Measurements from ENCODE around the gene MRPL40.

MRPL40 gene

GRCh38 chr22:19448739-19449421, 16.5 kb downstream of the MRPL40 start:
- Histone ChIP-seq H3K23ac (ENCODE audit: low read length in 2 of 2) (peak overlapping the region in 1 of 2 experiments; percentile 74), H3K27me3 (ENCODE audit: control insufficient read depth in 1 of 2, insufficient read depth in 1 of 2, low read length in 2 of 2) (no peaks in the 10 kb centered on the region), H2BK5ac (ENCODE audit: low read depth, low read length, poor library complexity, severe bottlenecking) (no peak overlapping the region), H4K91ac (ENCODE audit: low read length) (no peak overlapping the region), H3K18ac (ENCODE audit: low read depth in 1 of 2, low read length in 2 of 2) (no peak overlapping the region), H3K4me2 (ENCODE audit: low read length, poor library complexity, severe bottlenecking) (no peak overlapping the region), H2AK5ac (ENCODE audit: low read length, severe bottlenecking) (no peak overlapping the region), H3K79me1 (replicated peaks; ENCODE audit: low read length, poor library complexity, severe bottlenecking) (peaks cover 19% of the 10 kb centered on the region), H2BK120ac (ENCODE audit: low read depth, low read length) (no peak overlapping the region), H2BK15ac (ENCODE audit: low read depth, poor library complexity, severe bottlenecking) (no peak overlapping the region), H3K4ac (ENCODE audit: low read depth in 1 of 2, low read length in 2 of 2) (no peak overlapping the region), H4K8ac (ENCODE audit: low read length) (no peak overlapping the region), H3K4me1 (ENCODE audit: control insufficient read depth, insufficient read depth, low read depth, low read length) (peaks cover 10% of the 10 kb centered on the region), H3K14ac (ENCODE audit: low read length in 2 of 2) (no peak overlapping the region), H2AFZ (ENCODE audit: low read depth, low read length) (no peak overlapping the region), H3K36me3 (ENCODE audit: control insufficient read depth in 1 of 2, insufficient read depth in 2 of 2, low read depth in 1 of 2, low read length in 2 of 2) (peaks cover 26 to 62% of the 10 kb centered on the region in 2 experiments), H3K9me3 (ENCODE audit: control insufficient read depth, low read length) (no peaks in the 10 kb centered on the region), H3K4me3 (ENCODE audit: insufficient read depth in 1 of 2, low read depth in 1 of 2, low read length in 2 of 2) (no peak overlapping the region), H3K27ac (ENCODE audit: low read length, poor library complexity, severe bottlenecking) (no peak overlapping the region), H3K9ac (ENCODE audit: low read length) (no peak overlapping the region), H2BK12ac (ENCODE audit: low read length in 2 of 2) (no peak overlapping the region)
- WGBS: 92% methylated on average over 5 of the region's 5 CpGs
- DNase-seq: no peak

GRCh38 chr22:19449422-19449767, 17.1 kb downstream of the MRPL40 start:
- H3K9me3 ChIP-seq (ENCODE audit: control insufficient read depth, low read length): no peaks in the 10 kb centered on the region
- no peak overlapping the region for H2AFZ ChIP-seq (ENCODE audit: low read depth, low read length)
- no peak overlapping the region for H3K4me3 ChIP-seq (ENCODE audit: insufficient read depth in 1 of 2, low read depth in 1 of 2, low read length in 2 of 2)
- H3K79me1 ChIP-seq (replicated peaks; ENCODE audit: low read length, poor library complexity, severe bottlenecking): peaks cover 17% of the 10 kb centered on the region
- no peak overlapping the region for H2BK120ac ChIP-seq (ENCODE audit: low read depth, low read length)
- H2BK12ac ChIP-seq (ENCODE audit: low read length in 2 of 2): no peak overlapping the region
- H3K4ac ChIP-seq (ENCODE audit: low read depth in 1 of 2, low read length in 2 of 2): no peak overlapping the region
- no peak overlapping the region for H4K8ac ChIP-seq (ENCODE audit: low read length)
- no peak overlapping the region for H3K27ac ChIP-seq (ENCODE audit: low read length, poor library complexity, severe bottlenecking)
- H3K9ac ChIP-seq (ENCODE audit: low read length): no peak overlapping the region
- H3K27me3 ChIP-seq (ENCODE audit: control insufficient read depth in 1 of 2, insufficient read depth in 1 of 2, low read length in 2 of 2): no peaks in the 10 kb centered on the region
- H2AK5ac ChIP-seq (ENCODE audit: low read length, severe bottlenecking): no peak overlapping the region
- H4K91ac ChIP-seq (ENCODE audit: low read length): no peak overlapping the region
- DNase-seq: no peak
- H3K23ac ChIP-seq (ENCODE audit: low read length in 2 of 2): no peak overlapping the region
- H2BK15ac ChIP-seq (ENCODE audit: low read depth, poor library complexity, severe bottlenecking): no peak overlapping the region
- peaks cover 26 to 62% of the 10 kb centered on the region in 2 experiments for H3K36me3 ChIP-seq (ENCODE audit: control insufficient read depth in 1 of 2, insufficient read depth in 2 of 2, low read depth in 1 of 2, low read length in 2 of 2)
- no peak overlapping the region for H3K4me2 ChIP-seq (ENCODE audit: low read length, poor library complexity, severe bottlenecking)
- no peak overlapping the region for H2BK5ac ChIP-seq (ENCODE audit: low read depth, low read length, poor library complexity, severe bottlenecking)
- H3K4me1 ChIP-seq (ENCODE audit: control insufficient read depth, insufficient read depth, low read depth, low read length): peaks cover 10% of the 10 kb centered on the region
- WGBS: 93% methylated on average over 2 of the region's 2 CpGs
- H3K18ac ChIP-seq (ENCODE audit: low read depth in 1 of 2, low read length in 2 of 2): no peak overlapping the region
- H3K14ac ChIP-seq (ENCODE audit: low read length in 2 of 2): no peak overlapping the region

- no peak overlapping the region for H2AK5ac ChIP-seq (ENCODE audit: low read length, severe bottlenecking)
- no peaks in the 10 kb centered on the region for H3K9me3 ChIP-seq (ENCODE audit: control insufficient read depth, low read length)
- DNase-seq: no peak
- no peak overlapping the region for H4K91ac ChIP-seq (ENCODE audit: low read length)
- no peak overlapping the region for H2BK12ac ChIP-seq (ENCODE audit: low read length in 2 of 2)
- H3K18ac ChIP-seq (ENCODE audit: low read depth in 1 of 2, low read length in 2 of 2): no peak overlapping the region
- no peaks in the 10 kb centered on the region for H3K27me3 ChIP-seq (ENCODE audit: control insufficient read depth in 1 of 2, insufficient read depth in 1 of 2, low read length in 2 of 2)
- WGBS: 85% methylated on average over 8 of the region's 8 CpGs
- no peak overlapping the region for H4K8ac ChIP-seq (ENCODE audit: low read length)
- no peak overlapping the region for H2AFZ ChIP-seq (ENCODE audit: low read depth, low read length)
- no peak overlapping the region for H2BK15ac ChIP-seq (ENCODE audit: low read depth, poor library complexity, severe bottlenecking)
- no peak overlapping the region for H3K14ac ChIP-seq (ENCODE audit: low read length in 2 of 2)
- no peak overlapping the region for H3K4me3 ChIP-seq (ENCODE audit: insufficient read depth in 1 of 2, low read depth in 1 of 2, low read length in 2 of 2)
- H3K79me1 ChIP-seq (replicated peaks; ENCODE audit: low read length, poor library complexity, severe bottlenecking): peaks cover 21% of the 10 kb centered on the region
- no peak overlapping the region for H2BK5ac ChIP-seq (ENCODE audit: low read depth, low read length, poor library complexity, severe bottlenecking)
- no peak overlapping the region for H3K9ac ChIP-seq (ENCODE audit: low read length)
- peaks cover 36 to 66% of the 10 kb centered on the region in 2 experiments for H3K36me3 ChIP-seq (ENCODE audit: control insufficient read depth in 1 of 2, insufficient read depth in 2 of 2, low read depth in 1 of 2, low read length in 2 of 2)
- no peak overlapping the region for H2BK120ac ChIP-seq (ENCODE audit: low read depth, low read length)
- peaks cover 10% of the 10 kb centered on the region for H3K4me1 ChIP-seq (ENCODE audit: control insufficient read depth, insufficient read depth, low read depth, low read length)
- no peak overlapping the region for H3K27ac ChIP-seq (ENCODE audit: low read length, poor library complexity, severe bottlenecking)
- no peak overlapping the region for H3K23ac ChIP-seq (ENCODE audit: low read length in 2 of 2)
- H3K4me2 ChIP-seq (ENCODE audit: low read length, poor library complexity, severe bottlenecking): no peak overlapping the region
- H3K4ac ChIP-seq (ENCODE audit: low read depth in 1 of 2, low read length in 2 of 2): no peak overlapping the region
These were observed 18.2 kb downstream of the MRPL40 start for GRCh38 chr22:19450363-19451175.

GRCh38 chr22:19451570-19451969, 19.2 kb downstream of the MRPL40 start:
- H2BK12ac ChIP-seq (ENCODE audit: low read length in 2 of 2): no peak overlapping the region
- H3K4ac ChIP-seq (ENCODE audit: low read depth in 1 of 2, low read length in 2 of 2): no peak overlapping the region
- H3K9me3 ChIP-seq (ENCODE audit: control insufficient read depth, low read length): no peaks in the 10 kb centered on the region
- H3K79me1 ChIP-seq (replicated peaks; ENCODE audit: low read length, poor library complexity, severe bottlenecking): peaks cover 22% of the 10 kb centered on the region
- no peak for DNase-seq
- no peak overlapping the region for H3K27ac ChIP-seq (ENCODE audit: low read length, poor library complexity, severe bottlenecking)
- H2BK120ac ChIP-seq (ENCODE audit: low read depth, low read length): no peak overlapping the region
- no peak overlapping the region for H3K18ac ChIP-seq (ENCODE audit: low read depth in 1 of 2, low read length in 2 of 2)
- no peak overlapping the region for H2AFZ ChIP-seq (ENCODE audit: low read depth, low read length)
- H3K27me3 ChIP-seq (ENCODE audit: control insufficient read depth in 1 of 2, insufficient read depth in 1 of 2, low read length in 2 of 2): no peaks in the 10 kb centered on the region
- peaks cover 45 to 76% of the 10 kb centered on the region in 2 experiments for H3K36me3 ChIP-seq (ENCODE audit: control insufficient read depth in 1 of 2, insufficient read depth in 2 of 2, low read depth in 1 of 2, low read length in 2 of 2)
- H2AK5ac ChIP-seq (ENCODE audit: low read length, severe bottlenecking): no peak overlapping the region
- H3K14ac ChIP-seq (ENCODE audit: low read length in 2 of 2): no peak overlapping the region
- no peak overlapping the region for H3K4me2 ChIP-seq (ENCODE audit: low read length, poor library complexity, severe bottlenecking)
- no peak overlapping the region for H2BK15ac ChIP-seq (ENCODE audit: low read depth, poor library complexity, severe bottlenecking)
- H2BK5ac ChIP-seq (ENCODE audit: low read depth, low read length, poor library complexity, severe bottlenecking): no peak overlapping the region
- no peak overlapping the region for H3K9ac ChIP-seq (ENCODE audit: low read length)
- H3K23ac ChIP-seq (ENCODE audit: low read length in 2 of 2): no peak overlapping the region
- over 99% methylated on average over 4 of the region's 4 CpGs for WGBS
- no peak overlapping the region for H3K4me3 ChIP-seq (ENCODE audit: insufficient read depth in 1 of 2, low read depth in 1 of 2, low read length in 2 of 2)
- H4K8ac ChIP-seq (ENCODE audit: low read length): no peak overlapping the region
- H4K91ac ChIP-seq (ENCODE audit: low read length): no peak overlapping the region
- H3K4me1 ChIP-seq (ENCODE audit: control insufficient read depth, insufficient read depth, low read depth, low read length): peaks cover 11% of the 10 kb centered on the region
